A549 (cell line): ENCODE results near the gene FOXJ3. TPM values are rescaled to one million over a fixed set of nuclear protein-coding genes. Genes with fewer than 3 reads are reported as not detected.

Experiments
- ATAC-seq, 2 experiments: fragments of 200-7000 bp in 1 of 2; fragments of >200 bp in 1 of 2; cut with Nextera tagmentation in 1 of 2; cut with Tn5 transposase in 1 of 2; 3 replicates each; pipeline versions ENCODE4 v1.8.0 to v1.9.1; 2018 to 2020; ENCODE audit warnings: mild to moderate bottlenecking in 1 of 2, moderate library complexity in 1 of 2
- CTCF ChIA-PET: fragments of 300-600 bp; sonication (Branson Sonifier 250); formaldehyde crosslinking; extraction: SDS; loops from one replicate; lab custom pipeline; 2021; ENCODE audit warnings: antibody characterized with exemption, inconsistent platforms; lab: Yijun Ruan, JAX
- POLR2A ChIA-PET: fragments of 350-600 bp; formaldehyde crosslinking; extraction: SDS; loops from one replicate; lab custom pipeline; 2021; ENCODE audit warnings: antibody characterized with exemption, inconsistent platforms; lab: Yijun Ruan, JAX
- DNase-seq, 2 experiments: peaks; one replicate each; pipeline versions ENCODE4 v3.0.0 to v3.0.0-alpha.2; 2011 to 2016; ENCODE audit warnings: low read depth in 1 of 2, low spot score in 1 of 2
- FAIRE-seq: peaks from 2 replicates; lab custom pipeline; 2011; peaks lifted over from hg19 to GRCh38; lab: Jason Lieb, UNC
- H3K27ac ChIP-seq, 2 experiments: fragments of >200 bp; sonication (Bioruptor Twin); formaldehyde crosslinking; 3 replicates each; pipeline ENCODE4 v1.5.1; 2016 to 2017
- H3K4me1 ChIP-seq: fragments of >200 bp; sonication (Bioruptor Twin); formaldehyde crosslinking; 3 replicates; pipeline ENCODE4 v1.6.1; 2016
- H3K4me2 ChIP-seq: fragments of >200 bp; sonication (Bioruptor Twin); formaldehyde crosslinking; 3 replicates; pipeline ENCODE4 v1.6.1; 2016
- H3K4me3 ChIP-seq: fragments of >200 bp; sonication (Bioruptor Twin); formaldehyde crosslinking; 3 replicates; pipeline ENCODE4 v1.5.1; 2016
- H3K9me3 ChIP-seq: fragments of >200 bp; sonication (Bioruptor Twin); formaldehyde crosslinking; 3 replicates; pipeline ENCODE4 v1.6.1; 2016
- CEBPB ChIP-seq, 2 experiments: fragments of >200 bp in 1 of 2; sonication (Bioruptor Twin) in 1 of 2; formaldehyde crosslinking in 1 of 2; IDR thresholded peaks; 2 replicates each; pipeline ENCODE4 v1.6.1; 2012 to 2016
- CHD2 ChIP-seq: fragments of 150-350 bp; IDR thresholded peaks from 2 replicates; pipeline ENCODE4 v1.6.1; 2014; ENCODE audit warnings: low read length; ENCODE audit not compliant: partially characterized antibody
- EHF ChIP-seq: fragments of 250-450 bp; sonication (Bioruptor Pico); IDR thresholded peaks from 2 replicates; pipeline ENCODE4 v1.5.0; 2020; ENCODE audit warnings: mild to moderate bottlenecking
- ESRRA ChIP-seq: fragments of 150-350 bp; IDR thresholded peaks from 2 replicates; pipeline ENCODE4 v1.6.1; 2014; ENCODE audit warnings: mild to moderate bottlenecking, low read length, borderline replicate concordance
- FOSB ChIP-seq: fragments of 250-450 bp; sonication (Bioruptor Pico); IDR thresholded peaks from 2 replicates; pipeline ENCODE4 v1.5.0; 2020; ENCODE audit warnings: mild to moderate bottlenecking, moderate library complexity
- FOSL2 ChIP-seq, 2 experiments: fragments of 450-650 bp in 1 of 2; fragments of >200 bp in 1 of 2; sonication (Bioruptor Twin) in 1 of 2; formaldehyde crosslinking; IDR thresholded peaks; 2 replicates each; pipeline versions ENCODE4 v1.5.0 to v1.6.1; 2016 to 2020; ENCODE audit warnings: mild to moderate bottlenecking in 1 of 2, moderate library complexity in 1 of 2
- GATA3 ChIP-seq: IDR thresholded peaks from 2 replicates; pipeline ENCODE4 v1.6.1; 2012; ENCODE audit warnings: borderline replicate concordance
- HDAC2 ChIP-seq: fragments of 200-600 bp; sonication (generic); IDR thresholded peaks from 2 replicates; pipeline ENCODE4 v1.6.1; 2016
- JUN ChIP-seq, 2 experiments: fragments of >200 bp; sonication (Bioruptor Twin); formaldehyde crosslinking; IDR thresholded peaks; 2 replicates in 1 of 2; 3 replicates in 1 of 2; pipeline ENCODE4 v1.6.1; 2016 to 2017
- KDM1A ChIP-seq: fragments of 200-600 bp; sonication (generic); IDR thresholded peaks from 2 replicates; pipeline ENCODE4 v1.6.1; 2016; ENCODE audit warnings: low read depth, mild to moderate bottlenecking
- KDM5A ChIP-seq: fragments of 200-600 bp; sonication (generic); IDR thresholded peaks from 2 replicates; pipeline ENCODE4 v1.6.1; 2016; ENCODE audit warnings: antibody characterized with exemption, mild to moderate bottlenecking
- MAFK ChIP-seq: fragments of 450-650 bp; IDR thresholded peaks from 2 replicates; pipeline ENCODE4 v1.6.1; 2014; ENCODE audit not compliant: partially characterized antibody
- MYC ChIP-seq: IDR thresholded peaks from 2 replicates; pipeline ENCODE4 v1.6.1; 2012; ENCODE audit warnings: mild to moderate bottlenecking, inconsistent platforms, low read length, improper control_type of control experiment, borderline replicate concordance
- NPAS2 ChIP-seq: fragments of 250-450 bp; sonication (Bioruptor Pico); IDR thresholded peaks from 2 replicates; pipeline ENCODE4 v1.8.0; 2022; ENCODE audit warnings: mild to moderate bottlenecking, moderate library complexity, borderline replicate concordance
- NR3C1 ChIP-seq: fragments of >200 bp; sonication (Bioruptor Twin); formaldehyde crosslinking; IDR thresholded peaks from 3 replicates; pipeline ENCODE4 v1.6.1; 2017
- TFCP2L1 ChIP-seq: fragments of 250-450 bp; sonication (Bioruptor Pico); IDR thresholded peaks from 2 replicates; pipeline ENCODE4 v1.5.0; 2021; ENCODE audit warnings: mild to moderate bottlenecking
- ZNF302 ChIP-seq: fragments of 250-450 bp; sonication (Bioruptor Pico); IDR thresholded peaks from 2 replicates; pipeline ENCODE4 v1.9.0; 2021; ENCODE audit warnings: inconsistent platforms, mild to moderate bottlenecking, moderate library complexity
- ZSCAN20 ChIP-seq: fragments of 250-450 bp; sonication (Bioruptor Pico); IDR thresholded peaks from 2 replicates; pipeline ENCODE4 v1.8.0; 2022; ENCODE audit warnings: mild to moderate bottlenecking, moderate library complexity
- WGBS: methylation state at CpG from one replicate; pipeline ENCODE4 v1.1.6; 2017; ENCODE audit errors: missing lambda C conversion rate; 5-methylcytosine and 5-hydroxymethylcytosine counted together
- polyA plus RNA-seq, 4 experiments: library from polyadenylated mRNA; depleted of rRNA in 3 of 4; stranded (reverse); fragments of >200 nt; fragmentation: RNase III in 1 of 4; extraction: RNeasy Plus Mini Kit Qiagen cat#74134 plus additional on column Dnase treatment in 1 of 4; gene quantifications; 2 replicates in 3 of 4; 3 replicates in 1 of 4; pipeline ENCODE4 v1.2.3, GENCODE V29; 2011 to 2017
- TF ChIP-seq, protein P1 (sequence below): fragments of 150-350 bp; IDR thresholded peaks from 2 replicates; pipeline ENCODE4 v1.6.1; 2014; ENCODE audit warnings: low read depth, mild to moderate bottlenecking, low read length
- TF ChIP-seq, protein P2 (sequence below): IDR thresholded peaks from 2 replicates; pipeline ENCODE4 v1.6.1; 2012
- TF ChIP-seq, protein P3 (sequence below): IDR thresholded peaks from 2 replicates; pipeline ENCODE4 v1.6.1; 2012; ENCODE audit warnings: low read depth, borderline replicate concordance
- TF ChIP-seq, protein P4 (sequence below): IDR thresholded peaks from 2 replicates; pipeline ENCODE4 v1.6.1; 2012
- TF ChIP-seq, protein P5 (sequence below): fragments of 250-450 bp; sonication (Bioruptor Pico); IDR thresholded peaks from 2 replicates; pipeline ENCODE4 v1.5.0; 2021; ENCODE audit warnings: mild to moderate bottlenecking, moderate library complexity, borderline replicate concordance
- TF ChIP-seq, protein P6 (sequence below): fragments of 450-650 bp; IDR thresholded peaks from 2 replicates; pipeline ENCODE4 v1.6.1; 2014; ENCODE audit warnings: antibody characterized with exemption

Gene FOXJ3
- polyA plus RNA-seq, 2 of the 4 experiments (the other 2 are of a cell fraction) = 16.8 to 45.0 TPM

DNA sequence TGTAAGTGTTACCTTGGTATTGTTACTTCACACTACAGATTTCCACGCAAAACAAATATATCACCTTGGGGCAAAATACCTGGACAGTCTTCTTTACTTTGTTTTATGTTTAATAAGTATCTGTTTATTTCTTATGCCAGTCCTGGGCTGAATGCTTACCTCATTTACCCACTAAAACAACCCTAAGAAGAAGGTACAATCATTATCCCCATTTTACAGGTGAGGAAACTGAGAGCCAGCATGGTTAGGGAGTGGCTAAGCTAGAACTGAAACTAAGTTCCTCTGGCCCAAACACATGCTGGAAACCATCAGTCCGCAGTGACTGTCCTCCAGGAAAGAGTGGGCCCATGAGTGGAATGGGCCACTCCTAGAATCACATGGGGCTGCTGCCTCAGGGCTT, 194.8 kb downstream of the FOXJ3 start:
- no peak for DNase-seq
- H3K4me2 ChIP-seq = no peak overlapping the region
- POLR2A ChIA-PET = no interaction called here
- H3K27ac ChIP-seq = no peak overlapping the region
- no peak overlapping the region for H3K4me3 ChIP-seq
- FAIRE-seq = no peak
- no peak for ATAC-seq
- 70% methylated on average over 2 of the region's 2 CpGs for WGBS
- TF ChIP-seq, protein P1, sequence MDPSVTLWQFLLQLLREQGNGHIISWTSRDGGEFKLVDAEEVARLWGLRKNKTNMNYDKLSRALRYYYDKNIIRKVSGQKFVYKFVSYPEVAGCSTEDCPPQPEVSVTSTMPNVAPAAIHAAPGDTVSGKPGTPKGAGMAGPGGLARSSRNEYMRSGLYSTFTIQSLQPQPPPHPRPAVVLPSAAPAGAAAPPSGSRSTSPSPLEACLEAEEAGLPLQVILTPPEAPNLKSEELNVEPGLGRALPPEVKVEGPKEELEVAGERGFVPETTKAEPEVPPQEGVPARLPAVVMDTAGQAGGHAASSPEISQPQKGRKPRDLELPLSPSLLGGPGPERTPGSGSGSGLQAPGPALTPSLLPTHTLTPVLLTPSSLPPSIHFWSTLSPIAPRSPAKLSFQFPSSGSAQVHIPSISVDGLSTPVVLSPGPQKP = no peak
- TF ChIP-seq KDM5A = no peak
- no peak for TF ChIP-seq NR3C1
- CTCF ChIA-PET = interaction anchor here (1.4 kb wide), 1 partner anchor 10 kb away, joined by 3 read pairs; no protein-coding TSS in a partner anchor
- H3K4me1 ChIP-seq = no peaks in the 10 kb centered on the region
- no peaks in the 10 kb centered on the region for H3K9me3 ChIP-seq

DNA sequence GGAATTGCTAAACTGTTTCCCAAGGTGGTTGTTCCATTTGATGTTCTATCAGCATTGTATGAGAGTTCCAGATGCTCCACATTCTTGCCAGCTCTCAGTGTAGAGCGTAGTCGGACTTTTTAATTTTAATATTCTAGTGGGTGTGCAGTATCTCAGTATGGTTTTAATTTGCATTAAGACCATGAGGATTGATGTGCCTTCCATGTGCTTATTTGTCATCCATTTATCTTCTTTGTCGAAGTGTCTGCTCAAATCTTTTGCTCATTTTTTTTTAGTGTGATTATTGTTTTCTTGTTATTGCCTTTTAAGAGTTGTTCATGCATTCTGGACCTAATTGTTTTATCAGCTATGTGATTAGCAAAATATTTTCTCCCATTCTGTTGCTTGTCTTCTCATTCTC, 195.6 kb downstream of the FOXJ3 start:
- H3K4me1 ChIP-seq = no peaks in the 10 kb centered on the region
- TF ChIP-seq GATA3 (no peak), HDAC2 (no peak), MYC (no peak)
- WGBS = 84% methylated on average over 3 of the region's 3 CpGs

GRCh38 chr1:42138586-42138985, 196.4 kb downstream of the FOXJ3 start:
- ATAC-seq = no peak
- TF ChIP-seq HDAC2 (no peak), FOSL2 (IDR thresholded peaks at IDR 0.05) (no peak), FOSL2 (CRISPR knock-in tag; IDR thresholded peaks at IDR 0.05) (no peak), EHF (CRISPR knock-in tag) (no peak), CHD2 (no peak), FOSB (CRISPR knock-in tag) (no peak), JUN (IDR thresholded peaks at IDR 0.05) (no peak), ESRRA (no peak), CEBPB (IDR thresholded peaks at IDR 0.05) (no peak), NPAS2 (no peak), KDM1A (no peak), ZNF302 (CRISPR knock-in tag) (no peak), TFCP2L1 (CRISPR knock-in tag) (no peak), MAFK (no peak), ZSCAN20 (CRISPR knock-in tag) (no peak)
- TF ChIP-seq, protein P2, sequence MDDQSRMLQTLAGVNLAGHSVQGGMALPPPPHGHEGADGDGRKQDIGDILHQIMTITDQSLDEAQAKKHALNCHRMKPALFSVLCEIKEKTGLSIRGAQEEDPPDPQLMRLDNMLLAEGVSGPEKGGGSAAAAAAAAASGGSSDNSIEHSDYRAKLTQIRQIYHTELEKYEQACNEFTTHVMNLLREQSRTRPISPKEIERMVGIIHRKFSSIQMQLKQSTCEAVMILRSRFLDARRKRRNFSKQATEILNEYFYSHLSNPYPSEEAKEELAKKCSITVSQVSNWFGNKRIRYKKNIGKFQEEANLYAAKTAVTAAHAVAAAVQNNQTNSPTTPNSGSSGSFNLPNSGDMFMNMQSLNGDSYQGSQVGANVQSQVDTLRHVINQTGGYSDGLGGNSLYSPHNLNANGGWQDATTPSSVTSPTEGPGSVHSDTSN = no peak
- TF ChIP-seq, protein P3, sequence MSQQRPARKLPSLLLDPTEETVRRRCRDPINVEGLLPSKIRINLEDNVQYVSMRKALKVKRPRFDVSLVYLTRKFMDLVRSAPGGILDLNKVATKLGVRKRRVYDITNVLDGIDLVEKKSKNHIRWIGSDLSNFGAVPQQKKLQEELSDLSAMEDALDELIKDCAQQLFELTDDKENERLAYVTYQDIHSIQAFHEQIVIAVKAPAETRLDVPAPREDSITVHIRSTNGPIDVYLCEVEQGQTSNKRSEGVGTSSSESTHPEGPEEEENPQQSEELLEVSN = no peak
- TF ChIP-seq, protein P4, sequence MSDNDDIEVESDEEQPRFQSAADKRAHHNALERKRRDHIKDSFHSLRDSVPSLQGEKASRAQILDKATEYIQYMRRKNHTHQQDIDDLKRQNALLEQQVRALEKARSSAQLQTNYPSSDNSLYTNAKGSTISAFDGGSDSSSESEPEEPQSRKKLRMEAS = no peak
- TF ChIP-seq, protein P5, sequence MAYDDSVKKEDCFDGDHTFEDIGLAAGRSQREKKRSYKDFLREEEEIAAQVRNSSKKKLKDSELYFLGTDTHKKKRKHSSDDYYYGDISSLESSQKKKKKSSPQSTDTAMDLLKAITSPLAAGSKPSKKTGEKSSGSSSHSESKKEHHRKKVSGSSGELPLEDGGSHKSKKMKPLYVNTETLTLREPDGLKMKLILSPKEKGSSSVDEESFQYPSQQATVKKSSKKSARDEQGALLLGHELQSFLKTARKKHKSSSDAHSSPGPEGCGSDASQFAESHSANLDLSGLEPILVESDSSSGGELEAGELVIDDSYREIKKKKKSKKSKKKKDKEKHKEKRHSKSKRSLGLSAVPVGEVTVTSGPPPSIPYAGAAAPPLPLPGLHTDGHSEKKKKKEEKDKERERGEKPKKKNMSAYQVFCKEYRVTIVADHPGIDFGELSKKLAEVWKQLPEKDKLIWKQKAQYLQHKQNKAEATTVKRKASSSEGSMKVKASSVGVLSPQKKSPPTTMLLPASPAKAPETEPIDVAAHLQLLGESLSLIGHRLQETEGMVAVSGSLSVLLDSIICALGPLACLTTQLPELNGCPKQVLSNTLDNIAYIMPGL (CRISPR knock-in tag) = no peak
- TF ChIP-seq, protein P6, sequence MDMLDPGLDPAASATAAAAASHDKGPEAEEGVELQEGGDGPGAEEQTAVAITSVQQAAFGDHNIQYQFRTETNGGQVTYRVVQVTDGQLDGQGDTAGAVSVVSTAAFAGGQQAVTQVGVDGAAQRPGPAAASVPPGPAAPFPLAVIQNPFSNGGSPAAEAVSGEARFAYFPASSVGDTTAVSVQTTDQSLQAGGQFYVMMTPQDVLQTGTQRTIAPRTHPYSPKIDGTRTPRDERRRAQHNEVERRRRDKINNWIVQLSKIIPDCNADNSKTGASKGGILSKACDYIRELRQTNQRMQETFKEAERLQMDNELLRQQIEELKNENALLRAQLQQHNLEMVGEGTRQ = no peak
- 86% methylated on average over 3 of the region's 4 CpGs for WGBS
- Histone ChIP-seq H3K4me1 (no peaks in the 10 kb centered on the region), H3K27ac (no peak overlapping the region), H3K4me2 (no peak overlapping the region), H3K4me3 (no peak overlapping the region), H3K9me3 (no peaks in the 10 kb centered on the region)
- no peak for DNase-seq
- FAIRE-seq = no peak
- POLR2A ChIA-PET = no interaction called here
- CTCF ChIA-PET = no interaction called here

More for the DNA sequence above, 195.6 kb downstream of the FOXJ3 start:
- DNase-seq (no peak), FAIRE-seq (no peak), ATAC-seq (no peak)
- no peak overlapping the region for H3K4me2 ChIP-seq
- H3K27ac ChIP-seq = no peak overlapping the region
- CTCF ChIA-PET = no interaction called here
- no peak overlapping the region for H3K4me3 ChIP-seq
- no peaks in the 10 kb centered on the region for H3K9me3 ChIP-seq
- POLR2A ChIA-PET = no interaction called here
